Mesenteric fat pad (tissue), 1 donor: ENCODE data around the gene LIFR. TPM values are rescaled to one million over a fixed set of nuclear protein-coding genes. Genes with fewer than 3 reads are reported as not detected.

Source experiments
- DNase-seq: peaks from one replicate; pipeline ENCODE4 v3.0.0-alpha.2; 2020; ENCODE audit warnings: low spot score
- microRNA-seq: library from miRNA; unstranded; fragments of <30 nt; microRNA quantifications from one replicate; pipeline ENCODE4 v1.2.0, GENCODE V29; 2020; ENCODE audit warnings: borderline number of aligned reads
- total RNA-seq: library from RNA; stranded (reverse); fragmentation: NEBNext Ultra II Directional; extraction: Animal tissue kit (Norgen Biotek cat#: 25700); gene quantifications from one replicate; pipeline ENCODE4 v1.2.1, GENCODE V29; 2021
- donor health status: DM: yes; HTN: yes; CAD: no.

LIFR gene
- total RNA-seq, 1 donor from 2014 or later = 97.9 TPM

GRCh38 chr5:38445374-38446028, 110.9 kb downstream of the LIFR start:
- no peak for DNase-seq

GRCh38 chr5:38443390-38443789, 113.1 kb downstream of the LIFR start:
- DNase-seq = no peak

DNA sequence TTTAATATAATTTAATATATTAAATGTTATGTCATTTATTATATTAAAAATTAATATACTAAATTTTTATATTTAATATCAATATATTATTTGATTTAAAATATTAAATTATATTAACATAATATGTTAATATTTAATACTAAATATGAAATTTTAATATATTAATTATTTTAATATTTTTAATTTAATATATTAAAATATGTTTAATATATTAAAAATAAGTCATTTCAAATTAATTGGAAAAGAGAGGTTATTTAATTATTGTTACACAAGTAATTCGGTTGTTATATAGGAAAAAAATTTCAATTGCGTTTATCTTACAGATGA, 114.2 kb downstream of the LIFR start:
- no peak for DNase-seq

- no peak for DNase-seq
Measured at GRCh38 chr5:38441453-38442246, 114.8 kb downstream of the LIFR start.

GRCh38 chr5:38438757-38439156, 117.7 kb downstream of the LIFR start:
- no peak for DNase-seq

DNA sequence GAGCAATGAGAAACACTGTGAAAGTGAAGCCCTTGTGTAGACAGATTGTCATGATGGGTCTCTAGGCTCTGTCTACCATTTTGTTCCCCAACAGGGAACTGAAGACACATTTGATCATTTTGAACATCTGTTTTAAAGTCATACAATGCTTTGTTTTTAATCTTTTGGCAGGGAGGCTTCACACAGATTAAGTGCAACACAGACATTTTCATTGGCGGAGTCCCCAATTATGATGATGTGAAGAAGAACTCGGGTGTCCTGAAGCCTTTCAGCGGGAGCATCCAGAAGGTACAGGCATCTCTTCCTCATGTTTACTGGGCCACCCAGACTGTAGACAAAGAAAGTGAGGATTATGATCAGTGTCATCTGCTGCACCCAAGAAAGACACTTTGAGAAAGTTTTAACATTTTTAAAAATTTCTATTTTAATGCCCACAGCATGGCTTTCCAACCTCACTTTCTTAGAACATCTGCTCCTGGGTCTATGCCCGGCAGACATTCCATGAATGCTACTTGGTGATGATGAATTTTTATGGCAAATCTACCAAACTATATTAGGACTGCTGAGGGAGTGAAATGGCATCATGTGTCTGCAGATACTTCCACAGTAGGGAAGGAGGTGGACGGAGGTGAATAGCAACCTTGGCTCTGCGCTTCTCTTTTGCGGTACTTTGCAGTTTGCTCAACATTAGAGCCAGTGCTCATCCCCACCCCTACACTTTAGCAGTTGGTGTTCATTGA, 121.3 kb downstream of the LIFR start:
- DNase-seq = no peak

DNA sequence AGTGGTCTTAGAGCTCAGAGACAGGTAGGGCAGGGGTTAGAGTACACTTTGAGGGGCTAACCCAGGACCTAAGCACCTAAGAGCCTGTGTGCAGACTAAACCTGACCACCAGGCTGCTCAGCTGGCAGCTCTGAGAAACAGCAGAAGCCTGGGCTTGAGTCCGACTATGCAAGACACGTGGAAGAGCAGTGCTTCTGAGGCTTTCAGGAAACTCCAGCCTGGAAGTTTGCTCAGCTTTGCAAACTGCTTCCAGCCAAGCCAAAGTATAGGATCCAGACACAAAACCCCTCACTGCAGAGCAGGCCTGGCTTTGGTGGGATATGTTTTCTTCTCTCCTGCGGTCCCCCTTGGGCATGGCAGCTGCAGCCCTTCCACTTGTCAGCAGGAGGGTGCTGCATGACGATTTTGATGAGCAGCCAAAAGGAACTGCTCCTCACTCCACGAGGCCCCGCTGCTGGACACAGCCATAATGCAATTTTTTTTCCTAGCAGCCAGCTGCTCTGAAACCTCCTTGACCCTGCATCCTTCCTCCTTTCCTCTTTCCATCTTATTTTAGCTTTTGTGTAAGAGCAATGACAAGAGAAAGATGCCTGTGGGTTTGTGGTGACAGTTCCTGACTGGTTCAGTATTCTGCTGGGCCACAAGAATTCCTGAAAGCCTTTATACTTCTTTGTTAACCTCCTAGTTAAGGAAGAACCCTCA, 123.1 kb downstream of the LIFR start:
- no peak for DNase-seq

DNA sequence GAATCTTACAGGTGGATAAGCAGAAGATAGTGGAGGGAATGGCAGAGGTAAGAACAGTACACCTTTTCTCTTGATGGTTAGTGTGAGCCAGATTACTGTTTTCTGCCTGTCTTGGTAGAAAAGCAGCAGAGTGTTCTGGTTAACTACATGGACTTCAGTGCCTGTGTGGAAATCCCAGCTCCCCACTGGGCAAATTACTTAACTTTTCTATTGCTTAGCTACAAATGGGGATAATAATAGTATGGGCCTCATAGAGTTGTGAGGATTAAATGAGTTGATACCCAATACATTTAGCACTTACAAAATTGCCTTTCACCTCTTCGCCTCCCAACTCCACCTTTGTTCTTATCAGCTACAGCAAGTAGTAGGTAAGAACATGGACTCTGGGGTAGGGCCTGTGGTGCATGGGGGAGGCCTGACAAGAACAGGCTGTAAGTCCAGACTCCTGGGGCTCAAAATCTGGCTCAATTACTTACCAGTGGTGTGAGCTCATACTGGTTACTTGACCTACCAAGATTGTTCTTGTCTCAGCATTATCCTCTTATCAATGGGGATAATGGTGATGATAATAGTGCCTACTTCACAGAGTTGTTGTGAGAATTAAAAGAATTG, 125.1 kb downstream of the LIFR start:
- DNase-seq = no peak

DNA sequence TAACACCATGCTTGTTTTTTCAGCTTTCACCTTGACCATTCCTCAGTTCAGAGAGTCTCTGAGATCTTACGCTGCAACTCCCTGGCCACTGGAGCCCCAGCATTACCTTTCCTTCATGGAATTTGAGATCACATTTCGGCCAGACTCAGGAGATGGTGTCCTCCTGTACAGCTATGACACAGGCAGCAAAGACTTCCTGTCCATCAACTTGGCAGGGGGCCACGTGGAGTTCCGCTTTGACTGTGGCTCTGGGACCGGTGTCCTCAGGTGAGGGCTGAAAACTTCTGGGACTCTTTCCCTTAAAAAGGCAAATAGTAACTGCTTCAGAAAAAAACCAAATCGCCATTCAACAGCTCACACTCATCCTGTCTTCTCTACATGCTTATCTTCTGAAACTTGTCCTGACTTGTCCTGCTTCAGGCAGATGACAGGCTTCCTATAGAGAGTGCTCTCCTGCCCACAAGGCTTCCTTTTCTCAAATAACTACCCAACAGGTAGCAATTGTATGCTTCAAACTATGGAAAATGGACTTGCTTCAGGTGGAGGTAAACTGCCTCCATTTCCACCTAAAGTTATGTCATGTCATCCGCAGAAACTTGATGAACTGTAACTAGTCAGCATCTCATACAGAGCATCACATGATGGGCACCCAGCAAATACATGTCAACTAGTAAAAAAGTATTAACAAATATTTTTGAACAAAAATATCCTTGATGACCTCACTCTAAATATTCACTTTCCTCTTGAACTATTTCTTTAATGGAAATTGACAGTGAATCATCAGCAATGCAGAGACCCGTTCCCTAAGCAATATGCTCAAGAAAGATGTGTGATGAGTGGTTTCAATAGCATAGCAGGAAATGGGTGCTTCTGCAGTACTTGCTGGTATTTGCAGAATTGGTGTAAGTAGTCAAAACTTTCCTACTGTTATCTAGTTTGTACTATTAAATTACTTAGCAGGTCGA, 129.2 kb downstream of the LIFR start:
- no peak for DNase-seq

- no peak for DNase-seq
Measured at GRCh38 chr5:38426490-38426889, 130.0 kb downstream of the LIFR start.

Small RNA genes within 50 kb of the gene (microRNA-seq; reads per million reads assigned to microRNA genes)
- not detected for gene MIR3650
